Kidney glomerular epithelial cell (primary cell): Measurements from ENCODE around the gene OR52K2.
"Not testable (repeated sequence)": the region's sequence is repeated elsewhere in the genome, so short reads cannot be mapped to it uniquely, and the experiment has no call there.

Experiments
- DNase-seq: peaks from one replicate; lab custom pipeline; 2025; lab: John Stamatoyannopoulos, UW

OR52K2 gene

GRCh38 chr11:4448995-4449394 lies at the start of gene OR52K2:
Gene OR52K2 (plus strand): TSS chr11:4449295. CDS start chr11:4449340, 45 bp downstream.
- DNase-seq, result no peak

GRCh38 chr11:4406206-4406605 lies 42.9 kb upstream of the OR52K2 start:
- not testable (repeated sequence) for DNase-seq

- no peak for DNase-seq
These were observed 32.8 kb upstream of the OR52K2 start for GRCh38 chr11:4416306-4416705.

- DNase-seq, result no peak
These were observed 32.3 kb upstream of the OR52K2 start for GRCh38 chr11:4416816-4417215.

- DNase-seq, result no peak
These were observed 30.7 kb upstream of the OR52K2 start for GRCh38 chr11:4418403-4418802.

GRCh38 chr11:4430051-4430450 lies 19.0 kb upstream of the OR52K2 start:
- no peak for DNase-seq

- DNase-seq, result no peak
These were observed 15.2 kb upstream of the OR52K2 start for GRCh38 chr11:4433856-4434255.

- DNase-seq, result no peak
These were observed 12.7 kb upstream of the OR52K2 start for GRCh38 chr11:4436411-4436810.

GRCh38 chr11:4441515-4441914 lies 7.6 kb upstream of the OR52K2 start:
- no peak for DNase-seq

GRCh38 chr11:4443232-4443891 lies 5.7 kb upstream of the OR52K2 start:
- DNase-seq, result no peak

GRCh38 chr11:4453118-4453517 lies 4.0 kb downstream of the OR52K2 start:
- no peak for DNase-seq

GRCh38 chr11:4454021-4454420 lies 4.9 kb downstream of the OR52K2 start:
- no peak for DNase-seq

GRCh38 chr11:4455419-4455818 lies 6.3 kb downstream of the OR52K2 start:
- DNase-seq, result no peak

- no peak for DNase-seq
These were observed 10.4 kb downstream of the OR52K2 start for GRCh38 chr11:4459500-4459899.

- no peak for DNase-seq
These were observed 11.1 kb downstream of the OR52K2 start for GRCh38 chr11:4460151-4460550.

- no peak for DNase-seq
These were observed 15.4 kb downstream of the OR52K2 start for GRCh38 chr11:4464216-4465159.

- DNase-seq, result no peak
These were observed 16.3 kb downstream of the OR52K2 start for GRCh38 chr11:4465407-4465806.

GRCh38 chr11:4466131-4466870 lies 17.2 kb downstream of the OR52K2 start:
- DNase-seq, result no peak

- DNase-seq, result no peak
These were observed 17.9 kb downstream of the OR52K2 start for GRCh38 chr11:4466871-4467442.

- DNase-seq, result no peak
These were observed 18.9 kb downstream of the OR52K2 start for GRCh38 chr11:4467811-4468606.

- no peak for DNase-seq
These were observed 30.5 kb downstream of the OR52K2 start for GRCh38 chr11:4479644-4480043.
